Esophagus squamous epithelium (tissue), 4 donors: ENCODE measurements around the gene SNX6.

Source experiments
- CTCF ChIP-seq, 6 experiments: fragments of 450-650 bp in 4 of 6; fragments of 200-600 bp in 2 of 6; sonication (generic) in 2 of 6; IDR thresholded peaks; one replicate each; pipeline ENCODE4 v1.5.1; 2016 to 2019; ENCODE audit warnings: antibody characterized with exemption in 6 of 6, mild to moderate bottlenecking in 4 of 6, moderate library complexity in 4 of 6
- POLR2A ChIP-seq, 4 donors: fragments of 450-650 bp; IDR thresholded peaks; one replicate each; pipeline ENCODE4 v1.6.1; 2017; ENCODE audit warnings: antibody characterized with exemption in 4 of 4, mild to moderate bottlenecking in 4 of 4, moderate library complexity in 3 of 4

GRCh38 chr14:34604995-34605394 lies 25.0 kb downstream of the SNX6 start:
- TF ChIP-seq CTCF (IDR thresholded peaks at IDR 0.05): no peak
- no peak for TF ChIP-seq POLR2A (IDR thresholded peaks at IDR 0.05)
